GM12874 (cell line): ENCODE data around the gene RSPH1.

ENCODE experiments used
- TF ChIP-seq, protein P1 (sequence below): IDR thresholded peaks from 2 replicates; pipeline ENCODE4 v1.5.1; 2011; ENCODE audit warnings: low read depth, mild to moderate bottlenecking, control low read depth, low read length, moderate library complexity; ENCODE audit not compliant: insufficient read depth

Gene RSPH1

DNA sequence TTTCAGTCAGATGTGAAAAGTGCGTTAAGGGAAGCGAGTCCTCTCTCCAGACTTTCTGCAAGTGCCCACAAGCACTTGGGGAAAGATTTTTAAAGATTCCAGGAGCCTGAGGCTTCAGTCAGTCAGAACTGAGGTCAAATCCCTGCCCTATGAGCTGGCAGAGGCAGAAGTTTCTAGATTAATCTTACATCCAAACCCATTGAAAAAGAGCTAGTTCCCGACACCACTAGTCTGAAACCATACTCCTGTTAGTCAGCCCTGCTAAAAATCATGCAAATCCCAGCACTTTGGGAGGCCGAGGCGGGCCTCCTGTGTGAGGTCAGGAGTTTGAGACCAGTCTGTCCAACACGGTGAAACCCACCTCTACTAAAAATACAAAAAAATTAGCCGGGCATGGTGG is 21.0 kb downstream of the RSPH1 start:
- TF ChIP-seq, protein P1, sequence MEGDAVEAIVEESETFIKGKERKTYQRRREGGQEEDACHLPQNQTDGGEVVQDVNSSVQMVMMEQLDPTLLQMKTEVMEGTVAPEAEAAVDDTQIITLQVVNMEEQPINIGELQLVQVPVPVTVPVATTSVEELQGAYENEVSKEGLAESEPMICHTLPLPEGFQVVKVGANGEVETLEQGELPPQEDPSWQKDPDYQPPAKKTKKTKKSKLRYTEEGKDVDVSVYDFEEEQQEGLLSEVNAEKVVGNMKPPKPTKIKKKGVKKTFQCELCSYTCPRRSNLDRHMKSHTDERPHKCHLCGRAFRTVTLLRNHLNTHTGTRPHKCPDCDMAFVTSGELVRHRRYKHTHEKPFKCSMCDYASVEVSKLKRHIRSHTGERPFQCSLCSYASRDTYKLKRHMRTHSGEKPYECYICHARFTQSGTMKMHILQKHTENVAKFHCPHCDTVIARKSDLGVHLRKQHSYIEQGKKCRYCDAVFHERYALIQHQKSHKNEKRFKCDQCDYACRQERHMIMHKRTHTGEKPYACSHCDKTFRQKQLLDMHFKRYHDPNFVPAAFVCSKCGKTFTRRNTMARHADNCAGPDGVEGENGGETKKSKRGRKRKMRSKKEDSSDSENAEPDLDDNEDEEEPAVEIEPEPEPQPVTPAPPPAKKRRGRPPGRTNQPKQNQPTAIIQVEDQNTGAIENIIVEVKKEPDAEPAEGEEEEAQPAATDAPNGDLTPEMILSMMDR = no peak

DNA sequence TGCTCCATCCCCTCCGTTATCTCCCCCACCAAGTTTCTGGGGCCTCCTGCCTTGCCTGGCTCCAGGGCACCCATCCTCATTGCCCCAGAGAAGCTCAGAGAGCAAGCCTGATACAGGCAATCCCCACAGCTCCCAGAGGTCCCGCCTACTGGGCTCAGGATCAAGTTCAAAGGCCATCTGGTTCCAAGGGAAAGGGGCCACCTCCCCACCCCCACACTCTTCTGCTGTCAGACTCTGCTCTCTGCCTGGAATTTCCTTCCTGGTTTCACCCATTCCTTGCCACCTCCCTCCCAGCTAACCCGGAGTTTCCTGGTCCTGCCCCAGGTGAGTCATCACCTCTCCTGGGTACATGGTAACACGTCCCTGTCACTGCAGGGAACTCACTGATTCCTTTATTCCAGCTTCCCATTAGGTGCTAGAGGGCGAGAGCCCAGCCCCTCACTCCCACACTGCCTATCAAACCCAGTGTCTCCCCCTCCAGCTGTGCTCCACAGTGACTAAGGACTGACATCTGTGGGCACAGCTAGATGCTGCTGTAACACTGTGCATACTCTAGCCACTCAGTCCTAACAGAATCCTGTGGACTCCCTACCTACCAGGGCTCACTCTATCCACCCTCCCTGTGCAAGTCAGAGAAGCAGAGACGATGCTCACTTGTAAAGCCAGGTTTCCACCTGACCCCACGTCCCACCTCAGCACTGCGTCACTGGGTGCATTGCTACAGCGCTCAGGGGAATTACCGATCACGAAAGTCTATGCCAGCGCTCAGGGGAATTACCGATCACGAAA is 21.8 kb downstream of the RSPH1 start:
- TF ChIP-seq, protein P1 = no peak

DNA sequence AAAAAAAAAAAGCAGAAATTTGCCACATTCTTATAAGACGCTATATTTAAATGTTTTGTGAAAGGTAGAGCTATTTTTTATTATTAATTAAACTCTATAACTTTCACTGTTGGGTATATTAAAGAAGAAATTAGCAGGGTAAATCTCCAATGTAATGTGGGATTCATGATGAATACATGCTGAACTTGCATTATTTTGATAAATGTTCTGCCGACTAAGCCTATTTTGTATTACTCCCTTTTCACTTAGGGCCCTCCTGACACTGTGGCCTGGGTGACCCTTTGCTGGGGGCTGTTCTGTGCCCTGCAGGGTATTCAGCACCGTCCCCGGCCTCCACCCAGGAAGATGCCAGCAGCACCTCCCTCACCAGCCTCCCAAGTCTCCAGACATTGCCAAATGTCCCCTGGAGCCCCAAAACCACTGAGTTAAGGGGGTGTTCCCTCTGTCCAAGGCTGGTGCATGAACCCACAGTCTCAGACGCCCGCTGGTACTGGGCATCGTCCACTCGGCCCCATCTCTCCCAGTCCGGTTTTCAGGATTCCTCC is 22.5 kb downstream of the RSPH1 start:
- TF ChIP-seq, protein P1 = no peak

DNA sequence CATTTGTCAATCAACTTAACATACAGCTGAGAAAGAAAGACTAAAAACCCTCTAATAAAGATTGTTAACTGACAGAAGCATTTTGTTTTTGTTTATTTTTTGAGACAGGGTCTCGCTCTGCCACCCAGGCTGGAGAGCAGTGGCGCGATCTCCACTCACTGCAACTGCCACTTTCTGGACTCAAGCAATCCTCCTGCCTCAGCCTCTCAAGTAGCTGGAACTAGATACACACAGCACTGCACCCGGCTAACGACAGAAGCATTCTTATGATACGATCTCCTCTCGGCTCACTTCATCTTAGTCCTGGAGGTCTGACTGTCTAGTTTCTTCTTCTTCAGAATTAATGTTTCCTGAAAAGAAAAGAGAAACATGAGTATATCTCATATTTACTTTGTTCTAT is 23.5 kb downstream of the RSPH1 start:
- TF ChIP-seq, protein P1 = no peak

DNA sequence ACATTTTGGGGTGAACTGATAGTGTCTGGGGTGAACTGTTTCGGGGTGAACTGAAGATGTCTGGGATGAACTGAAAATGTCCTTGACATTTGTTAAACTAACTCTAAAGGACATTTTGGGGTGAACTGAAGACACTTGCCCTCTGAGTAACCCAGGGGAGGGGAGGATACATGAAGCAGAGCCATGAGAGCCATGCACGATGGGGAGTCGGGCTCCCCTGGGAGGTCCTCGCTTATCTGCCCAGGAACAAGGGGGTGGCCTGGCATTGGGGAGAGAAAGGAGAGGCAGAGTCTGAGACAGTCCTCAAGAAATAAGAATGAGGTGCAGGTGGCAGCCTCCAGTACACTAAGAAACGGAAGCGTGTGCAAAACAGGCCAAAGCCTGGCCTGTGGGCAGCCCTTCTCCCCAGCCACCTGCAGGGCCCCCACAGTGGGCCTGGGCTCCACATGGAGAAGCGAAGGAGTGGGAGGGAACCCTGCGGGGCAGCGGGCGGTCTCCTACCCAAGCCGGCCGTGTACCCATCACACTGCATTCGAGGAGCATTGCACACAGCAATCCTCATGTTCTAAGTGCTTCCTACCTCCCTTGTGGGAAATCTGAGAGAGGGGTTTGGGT is 24.2 kb downstream of the RSPH1 start:
- TF ChIP-seq, protein P1 = no peak

DNA sequence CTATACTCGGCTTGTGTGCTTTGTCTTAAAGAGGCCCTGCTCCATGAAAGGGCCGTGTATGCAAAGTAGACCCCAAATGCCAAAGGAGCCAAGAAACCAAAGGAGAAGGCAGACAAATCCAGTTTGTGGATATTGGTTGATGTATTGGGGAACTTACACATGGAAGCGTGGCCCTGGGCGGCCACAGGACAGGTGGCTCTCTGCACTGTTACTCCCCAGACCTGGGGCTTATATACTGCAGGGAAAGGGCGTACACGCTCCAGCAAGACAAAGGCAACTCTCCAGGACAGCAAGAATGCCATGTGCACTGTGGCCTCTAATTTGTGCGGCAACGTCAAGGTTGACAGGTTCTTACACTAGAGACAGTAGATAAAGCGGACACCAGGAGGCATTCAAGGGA is 24.8 kb downstream of the RSPH1 start:
- TF ChIP-seq, protein P1 = no peak

DNA sequence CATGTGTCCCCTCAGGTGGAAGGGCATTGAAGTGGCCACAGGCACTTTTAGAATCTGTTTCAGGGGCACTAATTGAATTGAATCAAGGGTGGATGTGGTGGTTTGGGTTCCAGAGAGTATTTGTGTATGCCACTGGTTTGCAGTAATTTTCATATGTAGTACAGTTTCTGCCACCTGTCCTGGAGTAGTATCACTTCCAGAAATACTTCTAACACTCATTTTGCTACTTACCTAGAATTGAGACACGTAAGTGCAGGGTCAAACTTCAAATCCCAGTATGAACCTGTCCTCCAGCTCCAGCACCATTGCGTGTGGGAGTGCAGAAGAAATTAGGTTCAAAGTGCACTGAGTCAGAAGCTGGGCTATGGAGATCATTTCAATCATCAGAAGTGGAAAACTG is 26.8 kb downstream of the RSPH1 start:
- TF ChIP-seq, protein P1 = no peak
